GM12891 (cell line): ENCODE measurements around the gene KAZN.

Experiments
- DNase-seq: peaks from one replicate; pipeline ENCODE4 v3.0.0; 2011; ENCODE audit warnings: low spot score; ENCODE audit not compliant: insufficient read length
- FAIRE-seq: peaks from 2 replicates; lab custom pipeline; 2011; peaks lifted over from hg19 to GRCh38; lab: Jason Lieb, UNC
- PAX5 ChIP-seq: IDR thresholded peaks from 2 replicates; pipeline ENCODE4 v1.6.1; 2011; ENCODE audit warnings: low read length, moderate library complexity, mild to moderate bottlenecking; ENCODE audit not compliant: insufficient read depth, severe bottlenecking
- POLR2A ChIP-seq: IDR thresholded peaks from 2 replicates; pipeline ENCODE4 v1.6.1; 2011; ENCODE audit warnings: low read depth, low read length, control low read depth
- POLR2AphosphoS5 ChIP-seq: IDR thresholded peaks from 2 replicates; pipeline ENCODE4 v1.6.1; 2011; ENCODE audit warnings: low read depth, low read length, control low read depth
- POU2F2 ChIP-seq: IDR thresholded peaks from 2 replicates; pipeline ENCODE4 v1.6.1; 2011; ENCODE audit warnings: low read depth, mild to moderate bottlenecking, control low read depth, low read length, moderate library complexity
- SPI1 ChIP-seq: IDR thresholded peaks from 2 replicates; pipeline ENCODE4 v1.6.1; 2011; ENCODE audit warnings: low read depth, low read length, control low read depth
- TAF1 ChIP-seq: IDR thresholded peaks from 2 replicates; pipeline ENCODE4 v1.6.1; 2011; ENCODE audit warnings: low read depth, low read length, control low read depth

The KAZN gene

DNA sequence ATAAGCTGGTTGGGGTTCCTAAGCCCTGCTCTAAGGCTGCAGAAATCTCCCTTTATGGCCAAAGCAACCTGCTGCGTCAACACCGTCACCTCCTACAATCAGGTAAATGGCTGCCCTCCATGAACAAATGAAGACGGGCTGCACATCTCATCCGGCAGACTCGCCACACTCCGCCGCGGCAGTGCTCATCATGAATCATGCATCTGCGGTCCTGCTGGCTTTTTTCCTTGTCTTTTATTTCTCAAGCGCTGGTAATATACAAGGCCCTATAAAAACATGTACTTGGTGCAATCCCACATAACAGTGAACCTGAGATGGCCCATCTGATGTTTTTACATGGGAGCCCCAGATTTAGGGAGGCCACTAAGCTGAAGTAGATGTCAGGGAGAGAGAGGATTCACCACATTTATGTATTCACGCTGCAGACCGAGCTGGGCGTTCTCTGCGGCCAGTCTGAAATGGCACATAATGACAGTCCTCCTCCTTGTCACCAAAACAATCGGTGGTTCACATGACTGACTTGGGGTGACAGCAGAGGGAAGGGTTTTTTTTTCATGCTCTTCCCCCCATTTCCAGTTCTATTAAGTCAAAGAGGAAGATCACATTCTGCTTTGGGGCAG is 91.6 kb downstream of the KAZN start:
- TF ChIP-seq POLR2A (no peak), TAF1 (no peak), POLR2AphosphoS5 (no peak), PAX5 (no peak)
- FAIRE-seq (no peak), DNase-seq (no peak)

DNA sequence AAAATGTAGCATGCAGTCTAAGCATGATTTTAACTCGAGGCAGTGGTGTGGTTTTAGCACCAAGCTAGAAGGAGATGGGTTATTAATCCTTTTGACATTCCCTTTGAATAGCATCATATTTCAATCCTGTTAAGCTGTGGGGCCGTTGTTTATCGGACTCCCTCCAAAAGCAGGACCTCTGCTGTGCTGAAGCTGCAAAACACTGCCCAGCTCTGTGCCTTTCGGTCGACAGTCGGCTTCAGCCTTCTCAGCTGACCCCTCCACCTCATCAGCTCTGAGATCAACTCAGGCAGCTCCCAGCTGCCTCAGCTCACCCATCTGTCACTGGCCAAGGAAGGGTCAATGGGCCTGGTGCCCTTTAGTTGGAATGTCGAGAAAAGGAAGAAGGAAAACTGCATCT is 95.5 kb downstream of the KAZN start:
- no peak for FAIRE-seq

DNA sequence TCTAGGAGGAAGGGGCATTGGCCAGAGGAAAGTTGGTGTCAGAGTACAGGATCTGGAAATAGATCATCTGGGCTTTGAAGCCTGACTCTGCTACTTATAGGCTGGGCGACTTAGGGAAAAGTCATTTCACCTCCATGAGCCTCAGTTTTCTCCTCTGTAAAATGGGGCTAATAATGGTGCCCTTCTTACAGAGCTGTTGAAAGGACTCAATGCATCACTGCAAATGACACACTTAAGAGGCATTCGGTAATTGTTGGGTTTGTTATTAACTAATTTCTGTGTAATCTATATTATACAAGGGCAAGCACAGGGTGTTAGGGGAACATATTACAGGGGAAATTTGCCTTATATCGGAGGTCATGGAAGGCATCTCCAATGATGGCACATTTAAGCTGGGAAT is 96.1 kb downstream of the KAZN start:
- TF ChIP-seq PAX5 (no peak), TAF1 (no peak), POLR2AphosphoS5 (no peak)
- no peak for FAIRE-seq

More for the DNA sequence above, 95.5 kb downstream of the KAZN start:
- no peak for TF ChIP-seq PAX5
- no peak for TF ChIP-seq POLR2AphosphoS5
- TF ChIP-seq POLR2A: no peak
- no peak for TF ChIP-seq TAF1
- TF ChIP-seq SPI1: no peak
- no peak for TF ChIP-seq POU2F2
- no peak for DNase-seq

DNA sequence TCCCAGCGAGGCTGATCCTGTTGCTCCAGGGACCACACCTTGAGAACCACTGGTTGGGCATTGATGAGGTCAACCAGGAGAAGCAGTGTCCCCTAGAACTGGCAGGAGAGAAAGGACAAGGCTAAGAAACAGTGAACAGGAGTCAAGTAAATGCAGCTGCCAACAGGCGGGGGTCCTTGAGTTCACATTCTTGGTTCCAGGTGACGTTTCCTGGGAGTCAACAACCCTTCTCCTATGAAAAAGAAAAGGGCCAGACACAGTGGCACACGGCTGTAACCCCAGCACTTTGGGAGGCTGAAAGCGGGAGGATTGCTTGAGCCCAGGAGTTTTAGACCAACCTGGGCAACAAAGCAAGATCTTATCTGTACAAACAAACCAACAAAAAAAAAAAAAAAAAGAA is 98.3 kb downstream of the KAZN start:
- FAIRE-seq: no peak
- TF ChIP-seq POLR2A: no peak
- no peak for TF ChIP-seq PAX5
- no peak for TF ChIP-seq POU2F2
- no peak for TF ChIP-seq SPI1
- TF ChIP-seq TAF1: no peak
- no peak for TF ChIP-seq POLR2AphosphoS5

More for the DNA sequence above, 96.1 kb downstream of the KAZN start:
- no peak for DNase-seq

DNA sequence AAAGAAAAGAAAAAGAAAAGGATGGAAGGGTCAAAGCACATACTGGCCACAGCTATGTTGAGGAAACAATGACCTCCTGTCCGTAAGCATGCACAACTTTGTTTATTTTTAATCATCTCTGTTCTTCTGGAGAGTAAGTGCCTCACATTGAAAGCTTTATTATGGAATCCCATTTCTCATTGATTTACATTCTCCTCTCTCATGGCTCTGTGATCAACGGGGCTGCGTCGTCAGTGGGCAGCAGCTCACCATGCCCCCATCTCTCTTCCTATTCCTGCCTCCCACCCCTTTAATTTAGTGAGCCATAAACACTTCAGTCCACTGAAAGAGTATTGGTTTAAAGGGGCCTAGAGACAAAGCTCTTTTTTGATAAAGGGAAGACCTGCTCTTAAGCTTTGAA is 98.9 kb downstream of the KAZN start:
- TF ChIP-seq POLR2AphosphoS5 (no peak), PAX5 (no peak), POU2F2 (no peak), POLR2A (no peak), TAF1 (no peak), SPI1 (no peak)
- no peak for FAIRE-seq
- DNase-seq: no peak

More for the DNA sequence above, 98.3 kb downstream of the KAZN start:
- no peak for DNase-seq

DNA sequence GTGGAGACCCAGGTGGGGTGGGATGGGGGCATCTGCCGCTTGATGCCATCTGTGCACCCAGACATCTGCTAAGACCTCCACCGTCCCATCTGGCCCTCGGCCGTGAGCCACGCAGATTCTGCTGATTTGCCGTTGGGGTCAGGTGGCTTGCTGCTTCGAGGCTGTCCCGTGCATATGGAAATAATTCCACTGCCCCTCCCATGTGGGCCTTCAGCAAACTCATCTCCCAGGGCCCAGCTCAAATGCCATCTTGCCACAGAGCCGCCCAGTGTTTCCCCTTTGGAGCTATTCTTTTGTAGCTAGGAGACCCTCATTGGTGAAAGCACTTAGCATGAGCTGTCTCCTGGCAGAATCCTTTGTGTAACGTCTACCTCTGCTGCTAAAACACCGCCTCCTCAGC is 99.8 kb downstream of the KAZN start:
- no peak for TF ChIP-seq PAX5
- TF ChIP-seq POU2F2: no peak
- TF ChIP-seq POLR2A: no peak
- no peak for TF ChIP-seq TAF1
- no peak for TF ChIP-seq SPI1
- no peak for TF ChIP-seq POLR2AphosphoS5
- FAIRE-seq (no peak), DNase-seq (no peak)

DNA sequence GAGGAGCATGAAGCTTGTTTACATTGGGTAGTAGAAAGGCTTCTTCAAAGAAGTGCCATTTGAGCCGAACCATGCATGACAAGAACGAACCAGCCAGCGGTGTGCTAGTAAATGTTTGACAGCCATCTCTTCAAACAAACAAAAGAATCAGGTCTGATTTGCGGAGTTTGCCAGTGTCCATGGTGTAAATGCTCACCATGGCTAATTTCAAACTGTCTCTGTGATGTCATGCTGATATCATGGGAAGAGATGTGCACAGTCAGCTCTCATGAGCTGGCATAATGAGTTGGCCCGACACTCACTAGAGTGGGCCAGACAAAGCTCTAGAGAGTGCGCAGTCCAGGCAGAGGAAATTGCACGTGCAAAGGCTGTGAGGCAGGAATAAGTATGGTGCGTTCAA is 101.1 kb downstream of the KAZN start:
- no peak for DNase-seq
- FAIRE-seq: no peak
- TF ChIP-seq POLR2AphosphoS5 (no peak), SPI1 (no peak), PAX5 (no peak), POU2F2 (no peak), TAF1 (no peak), POLR2A (no peak)

DNA sequence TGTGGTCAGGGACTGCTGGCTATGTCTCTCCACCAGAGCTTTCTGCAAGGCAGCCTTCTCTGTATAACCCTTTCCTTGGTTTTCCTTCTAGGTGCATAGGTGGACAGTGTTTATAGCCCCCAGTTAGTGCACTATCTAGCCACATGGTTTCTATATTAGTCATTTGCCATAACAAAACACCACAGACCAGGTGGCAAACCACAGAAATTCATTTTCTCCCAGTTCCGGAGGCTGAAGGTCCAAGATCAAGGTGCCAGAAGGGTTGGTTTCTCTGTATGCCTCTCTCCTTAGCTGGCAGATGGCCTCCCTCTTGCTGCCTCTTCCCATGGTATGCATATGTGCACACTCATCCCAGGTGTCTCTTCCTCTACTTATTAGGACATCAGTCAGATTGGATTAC is 106.4 kb downstream of the KAZN start:
- no peak for TF ChIP-seq SPI1
- TF ChIP-seq TAF1: no peak
- no peak for TF ChIP-seq POLR2AphosphoS5
- no peak for TF ChIP-seq PAX5
- TF ChIP-seq POU2F2: no peak
- TF ChIP-seq POLR2A: no peak
- DNase-seq (no peak), FAIRE-seq (no peak)

DNA sequence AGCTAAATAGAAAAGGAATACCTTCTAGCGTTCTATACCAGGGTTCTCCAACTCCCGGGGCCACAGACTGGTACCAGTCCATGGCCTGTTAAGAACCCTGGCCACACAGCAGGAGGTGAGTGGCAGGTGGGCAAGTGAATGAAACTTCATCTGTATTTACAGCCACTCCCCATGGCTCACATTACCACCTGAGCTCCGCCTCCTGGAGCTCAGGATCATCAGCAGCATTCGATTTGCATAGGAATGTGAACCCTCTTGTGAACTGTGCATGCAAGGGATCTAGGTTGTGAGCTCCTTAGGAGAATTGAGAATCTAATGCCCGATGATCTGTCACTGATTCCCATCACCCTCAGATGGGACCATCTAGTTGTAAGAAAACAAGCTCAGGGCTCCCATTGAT is 107.3 kb downstream of the KAZN start:
- TF ChIP-seq PAX5: no peak
- no peak for TF ChIP-seq TAF1
- TF ChIP-seq SPI1: no peak
- no peak for TF ChIP-seq POLR2A
- FAIRE-seq: no peak
- DNase-seq: no peak

DNA sequence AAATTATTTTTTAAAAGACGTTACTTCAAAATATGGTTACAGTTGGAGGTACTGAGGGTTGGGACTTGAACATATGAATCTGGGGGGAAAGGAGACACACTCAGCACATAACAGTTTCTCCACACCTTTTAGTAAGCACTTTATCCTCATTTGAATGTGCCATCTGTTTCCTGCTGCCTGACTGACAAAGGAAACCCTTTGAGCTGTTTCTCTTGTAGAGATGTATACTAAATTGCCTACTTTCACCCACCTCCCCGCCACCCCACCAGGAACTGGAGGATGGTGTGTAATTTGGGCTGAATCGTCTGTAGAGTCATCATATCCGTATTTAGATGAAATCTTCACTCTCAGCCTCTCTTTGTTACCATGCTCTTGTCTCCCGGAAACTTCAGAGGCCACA is 108.1 kb downstream of the KAZN start:
- TF ChIP-seq POLR2A (no peak), PAX5 (no peak), SPI1 (no peak), POLR2AphosphoS5 (no peak), TAF1 (no peak), POU2F2 (no peak)

More for the DNA sequence above, 108.1 kb downstream of the KAZN start:
- DNase-seq: no peak
- no peak for FAIRE-seq
